ENCODE results near the gene SLC41A3. TPM values are rescaled to one million over a fixed set of nuclear protein-coding genes. Genes with fewer than 3 reads are reported as not detected.
"Not testable (repeated sequence)": the region's sequence is repeated elsewhere in the genome, so short reads cannot be mapped to it uniquely, and the experiment has no call there.

Gene SLC41A3
- total RNA-seq, 1 donor from 2014 or later, result 98.2 TPM

DNA sequence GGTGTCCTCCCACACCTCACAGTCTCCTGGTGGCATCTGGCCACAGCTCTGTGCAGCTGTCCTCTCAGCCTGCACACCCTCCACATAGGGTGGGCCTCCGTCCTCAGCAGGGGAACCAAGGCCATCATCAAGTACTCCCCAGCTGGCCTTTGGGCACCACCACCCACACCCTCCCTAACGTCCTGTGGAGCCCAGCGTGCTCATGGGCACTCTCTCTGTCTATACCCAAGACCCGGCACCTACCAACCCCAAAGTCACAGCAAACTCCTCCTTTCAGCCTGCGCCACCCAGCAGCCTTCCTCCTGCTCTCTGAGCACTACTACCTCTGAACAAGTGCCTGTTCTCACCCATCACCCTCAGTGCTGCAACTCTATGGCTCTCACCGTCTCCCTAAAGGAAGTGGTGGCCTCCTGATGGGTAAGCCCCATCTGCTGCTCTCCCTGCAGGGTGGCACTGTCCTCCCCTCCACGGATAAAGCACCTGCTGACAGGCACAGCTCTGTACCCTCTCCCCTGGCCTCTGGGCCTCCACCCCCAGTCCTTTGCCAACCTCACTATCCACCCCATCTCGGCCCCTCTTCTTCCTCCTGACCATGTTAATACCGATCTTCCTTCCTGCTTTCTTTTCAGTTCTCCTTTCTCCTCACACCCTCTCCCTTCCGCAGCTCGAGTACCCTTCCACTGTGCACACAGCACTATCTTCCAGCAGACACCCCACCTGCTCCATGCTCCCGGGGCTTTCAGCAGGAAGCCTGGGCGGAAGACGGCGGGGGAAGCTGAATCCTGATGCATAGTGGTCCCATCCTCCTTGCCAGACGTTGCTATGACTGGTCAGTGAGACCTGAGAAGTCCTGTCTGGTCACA, 31.5 kb downstream of the SLC41A3 start:
- DNase-seq, result no peak

- DNase-seq, result no peak
Observed at GRCh38 chr3:126051741-126052140, 32.2 kb downstream of the SLC41A3 start.

GRCh38 chr3:126051234-126051633, 32.7 kb downstream of the SLC41A3 start:
- DNase-seq, result no peak

DNA sequence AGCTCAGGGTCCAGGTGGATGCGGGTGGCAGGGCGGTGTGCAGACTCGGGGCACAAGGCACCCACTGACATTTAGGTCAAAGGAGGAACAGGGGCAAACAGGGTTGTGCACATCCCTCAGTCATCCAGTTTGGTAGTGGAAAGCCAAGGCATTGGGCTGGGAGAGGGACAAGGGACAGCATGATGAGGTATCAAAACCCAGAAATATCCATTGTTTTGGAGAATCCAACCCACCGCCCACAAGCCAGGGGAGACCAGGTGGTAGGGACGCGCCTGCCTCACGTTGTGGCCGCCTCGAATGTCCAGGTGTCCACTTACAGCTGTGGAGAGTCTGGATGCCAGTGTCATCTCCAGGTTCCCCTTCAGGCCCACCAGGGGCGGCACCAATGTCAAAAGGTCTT, 33.3 kb downstream of the SLC41A3 start:
- DNase-seq, result no peak

DNA sequence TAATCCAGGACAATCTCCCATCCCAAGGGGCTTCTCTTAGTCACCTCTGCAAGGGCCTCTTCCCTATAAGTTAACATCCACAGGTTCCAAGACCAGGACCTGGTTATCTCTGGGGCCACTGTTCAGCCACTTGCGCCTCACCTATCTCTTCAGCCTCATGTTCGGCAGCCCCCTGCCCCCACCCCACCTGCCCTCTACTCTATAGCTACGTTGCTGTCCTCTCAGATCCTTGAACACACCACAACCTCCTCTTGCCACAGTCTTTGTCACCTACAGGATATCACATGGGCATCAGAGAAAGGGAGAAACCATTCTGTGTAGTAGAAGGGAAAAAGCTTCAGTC, 33.9 kb downstream of the SLC41A3 start:
- DNase-seq, result no peak

DNA sequence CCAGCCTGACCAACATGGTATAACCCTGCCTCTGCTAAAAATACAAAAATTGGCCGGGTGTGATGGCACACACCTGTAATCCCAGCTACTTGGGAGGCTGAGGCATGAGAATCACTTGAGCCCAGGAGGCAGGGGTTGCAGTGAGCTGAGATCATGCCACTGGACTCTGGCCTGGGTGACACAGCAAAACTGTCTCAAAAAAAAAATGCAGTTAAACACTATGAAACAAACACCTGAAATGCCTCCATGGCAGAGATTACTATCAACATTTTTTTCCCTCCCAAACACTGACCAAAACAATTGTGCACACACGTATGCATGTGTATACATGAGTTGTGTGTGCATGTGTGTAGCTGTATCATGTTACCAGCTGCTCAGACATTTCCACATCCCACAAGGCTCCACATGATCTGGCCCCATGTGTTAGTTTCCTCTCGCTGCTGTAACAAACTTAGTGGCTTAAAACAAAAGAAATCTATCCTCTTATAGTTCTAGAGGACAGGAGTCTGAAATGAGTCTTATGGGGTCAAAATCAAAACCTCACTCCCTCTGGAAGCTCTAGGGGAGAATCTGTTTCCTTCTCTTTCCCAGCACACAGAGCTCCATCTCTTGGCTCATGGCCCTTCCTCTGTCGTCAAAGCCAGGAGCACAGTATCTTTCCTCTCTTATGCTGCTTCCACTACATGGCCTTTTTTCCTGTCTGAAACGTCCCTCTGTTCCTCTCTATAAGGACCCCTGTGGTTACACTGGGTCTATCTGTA, 34.5 kb downstream of the SLC41A3 start:
- no peak for DNase-seq

DNA sequence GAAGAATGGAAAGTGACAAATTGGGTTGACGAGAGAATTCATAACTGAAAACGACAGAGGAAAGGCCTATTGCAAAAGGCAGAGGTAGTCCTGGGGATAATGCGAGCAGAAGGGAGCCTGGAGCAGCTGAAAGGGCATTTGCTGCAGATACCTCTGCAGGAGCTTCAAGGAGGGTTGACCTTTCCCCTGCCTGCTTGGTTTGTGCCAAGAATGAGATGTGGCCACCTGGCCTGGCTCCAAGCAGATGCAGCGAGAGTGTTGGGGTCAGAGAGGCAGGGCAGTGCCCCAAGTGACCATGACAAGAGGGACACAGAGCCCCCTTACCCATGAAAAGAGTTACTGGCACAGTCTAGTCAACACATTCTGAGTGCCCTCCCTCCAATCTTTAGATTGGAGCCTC, 43.5 kb downstream of the SLC41A3 start:
- no peak for DNase-seq

GRCh38 chr3:126039870-126040269, 44.1 kb downstream of the SLC41A3 start:
- DNase-seq, result no peak

DNA sequence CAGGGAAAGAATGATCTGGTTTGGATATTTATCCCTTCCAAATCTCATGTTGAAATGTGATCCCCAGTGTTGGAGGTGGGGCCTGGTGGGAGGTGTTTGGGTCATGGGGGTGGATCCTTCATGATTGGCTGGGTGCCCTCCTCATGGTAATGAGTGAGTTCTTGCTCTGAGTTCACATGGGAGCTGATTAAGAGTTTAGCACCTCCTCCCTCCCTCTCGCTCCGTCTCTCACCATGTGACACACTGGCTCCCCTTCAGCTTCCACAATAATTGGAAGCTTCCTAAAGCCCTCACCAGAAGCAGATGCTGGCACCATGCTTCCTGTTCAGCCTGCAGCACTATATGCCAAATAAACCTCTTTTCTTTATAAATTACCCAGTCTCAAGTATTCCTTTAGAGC, 45.1 kb downstream of the SLC41A3 start:
- DNase-seq, result not testable (repeated sequence)

DNA sequence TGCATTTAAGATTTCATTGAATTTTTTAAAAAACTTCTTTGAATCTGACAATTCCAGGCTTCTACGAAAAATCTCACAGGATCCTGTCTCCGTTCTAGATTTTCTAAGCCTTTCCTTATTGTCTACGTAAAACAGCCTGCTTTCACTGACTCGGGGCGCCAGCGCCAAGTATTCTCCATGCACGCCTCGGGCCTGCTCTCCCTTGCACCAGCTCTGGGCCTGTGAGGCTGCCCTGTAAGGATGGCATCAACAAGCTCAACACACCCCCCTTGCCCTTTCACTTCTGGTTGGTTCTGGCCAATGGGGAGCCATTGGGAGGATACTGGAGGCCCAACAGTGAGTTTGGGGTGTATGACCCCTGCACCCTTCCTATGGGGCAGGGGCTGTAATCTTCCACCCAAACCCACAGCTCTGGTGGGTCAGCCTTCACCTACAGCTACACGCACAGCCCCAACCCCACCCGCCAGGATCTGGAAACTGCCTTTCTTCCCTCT, 47.8 kb downstream of the SLC41A3 start:
- no peak for DNase-seq

DNA sequence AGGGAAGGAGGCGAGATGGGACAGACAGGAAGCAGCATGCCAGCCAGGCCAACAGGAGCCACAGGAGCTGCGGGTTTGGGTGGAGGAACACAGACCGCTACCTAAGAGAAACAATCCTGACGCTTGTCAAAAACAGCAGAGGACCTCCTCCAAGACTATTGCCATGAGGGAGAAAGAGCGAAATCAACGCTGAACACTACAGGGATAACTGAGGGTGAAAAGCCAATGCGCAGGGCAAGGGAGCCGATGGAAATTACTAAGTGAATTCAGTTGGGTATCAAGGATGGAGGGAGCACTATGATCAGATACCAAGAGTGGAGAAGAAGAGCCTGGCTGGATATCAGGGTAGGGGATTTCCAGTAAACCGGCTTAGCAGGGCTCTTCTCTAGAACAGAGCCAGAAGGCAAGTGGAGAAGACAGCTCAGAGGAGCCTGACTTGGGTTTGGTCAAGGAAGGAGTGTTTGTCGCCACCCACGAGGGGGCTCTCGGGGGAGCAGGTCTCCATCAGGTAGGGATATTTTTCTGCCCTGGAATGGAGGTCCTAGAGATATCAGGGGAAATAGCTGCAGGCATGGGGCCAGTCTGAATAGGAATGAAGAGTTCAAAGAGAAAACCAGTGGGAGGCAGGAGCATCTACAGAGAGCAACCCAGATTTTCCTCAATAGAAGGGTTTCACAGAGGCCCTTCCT, 48.4 kb downstream of the SLC41A3 start:
- no peak for DNase-seq

- no peak for DNase-seq
Observed at GRCh38 chr3:126034481-126035361, 49.2 kb downstream of the SLC41A3 start.

- no peak for DNase-seq
Observed at GRCh38 chr3:126033765-126034164, 50.2 kb downstream of the SLC41A3 start.

DNA sequence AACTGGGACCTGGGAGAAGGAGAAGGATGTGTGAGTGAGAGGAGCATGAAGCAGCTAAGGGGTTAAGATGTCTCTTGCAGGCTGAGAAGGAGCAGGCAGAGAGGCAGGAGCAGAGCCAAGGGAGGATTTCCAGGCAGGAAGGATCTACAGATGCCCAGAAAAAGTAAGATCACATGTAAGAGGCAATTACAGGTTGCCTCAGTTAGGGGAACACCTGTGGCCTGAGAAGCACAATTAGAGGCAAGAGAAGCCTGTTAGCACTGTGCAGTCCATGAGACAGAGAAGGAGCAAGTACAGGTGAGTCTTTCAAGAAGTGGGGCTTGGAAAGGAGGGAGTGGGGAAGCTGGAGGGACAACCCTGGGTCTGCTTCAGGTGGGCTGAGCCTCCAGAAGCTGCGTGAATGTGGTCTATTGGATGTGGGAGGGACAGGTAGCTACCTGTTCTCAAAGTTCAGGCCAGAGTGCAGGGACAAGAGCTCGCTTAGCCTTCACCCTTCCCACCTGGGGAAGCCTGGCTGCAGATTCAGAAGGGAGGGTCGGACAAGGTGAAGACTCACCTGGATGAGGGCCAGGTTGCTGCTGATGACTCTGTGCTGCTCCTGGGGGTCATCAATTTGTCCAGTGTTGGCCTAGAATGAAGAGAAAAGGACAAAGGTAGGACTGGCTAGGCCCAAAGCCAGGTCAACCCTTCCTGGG, 50.7 kb downstream of the SLC41A3 start:
- DNase-seq, result no peak

DNA sequence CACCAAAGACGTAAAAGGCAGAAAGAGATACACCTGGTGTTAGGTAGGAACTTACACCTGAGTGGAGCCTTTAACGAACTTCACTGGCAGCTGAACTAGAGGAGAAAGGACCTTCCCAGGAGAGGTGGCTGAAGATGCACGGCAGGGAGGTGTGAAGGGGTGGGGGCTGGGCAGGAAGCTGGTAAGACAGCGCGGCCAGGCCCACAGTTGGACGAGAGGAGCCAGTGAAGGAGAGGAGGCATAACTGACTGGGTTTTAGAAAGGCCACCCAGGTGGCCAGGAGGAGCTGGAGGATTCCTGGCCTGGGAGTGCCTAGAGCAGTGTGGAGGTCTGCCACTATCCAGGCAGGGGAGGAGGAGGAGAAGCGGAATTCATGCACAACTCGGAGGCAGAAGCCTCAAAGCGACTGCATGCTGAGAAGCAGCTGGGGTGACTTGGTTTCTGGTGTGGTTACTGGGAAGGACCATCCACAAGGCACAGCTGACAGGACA, 51.9 kb downstream of the SLC41A3 start:
- no peak for DNase-seq

DNA sequence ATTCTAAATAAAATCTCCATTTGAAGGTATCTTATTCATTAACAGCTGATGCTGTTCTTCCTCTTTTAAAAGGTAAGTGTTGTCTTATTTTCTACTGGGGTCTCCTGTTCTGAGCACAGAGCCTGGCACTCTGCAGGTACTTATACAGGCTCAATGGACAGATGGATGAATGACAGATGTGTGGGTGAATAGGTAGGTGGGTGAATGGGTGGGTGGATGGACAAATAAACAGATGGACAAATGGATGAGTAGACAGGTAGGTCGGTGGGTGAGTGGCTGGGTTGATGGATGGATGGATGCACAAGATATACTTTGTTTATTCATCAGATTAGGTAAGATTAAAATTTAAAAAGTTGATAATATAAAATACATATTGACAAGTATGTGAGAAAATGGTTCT, 53.5 kb downstream of the SLC41A3 start:
- no peak for DNase-seq

DNA sequence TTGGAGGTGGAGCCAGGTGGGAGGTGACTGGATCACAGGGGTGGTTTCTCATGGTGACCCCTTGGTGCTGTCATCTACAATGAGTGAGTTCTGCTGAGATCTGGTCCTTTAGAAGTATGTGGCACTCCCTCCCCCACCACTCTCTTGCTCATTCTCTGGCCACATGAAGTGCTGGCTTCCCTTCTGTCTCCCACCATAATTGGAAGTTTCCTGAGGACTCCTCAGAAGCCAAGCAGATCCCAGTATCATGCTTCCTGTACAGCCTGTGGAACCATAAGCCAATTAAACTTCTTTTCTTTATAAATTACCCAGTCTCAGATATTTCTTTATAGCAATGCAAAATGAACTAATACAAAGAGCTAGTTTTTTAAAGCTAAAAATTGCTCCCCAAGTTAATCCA, 54.7 kb downstream of the SLC41A3 start:
- DNase-seq, result no peak

DNA sequence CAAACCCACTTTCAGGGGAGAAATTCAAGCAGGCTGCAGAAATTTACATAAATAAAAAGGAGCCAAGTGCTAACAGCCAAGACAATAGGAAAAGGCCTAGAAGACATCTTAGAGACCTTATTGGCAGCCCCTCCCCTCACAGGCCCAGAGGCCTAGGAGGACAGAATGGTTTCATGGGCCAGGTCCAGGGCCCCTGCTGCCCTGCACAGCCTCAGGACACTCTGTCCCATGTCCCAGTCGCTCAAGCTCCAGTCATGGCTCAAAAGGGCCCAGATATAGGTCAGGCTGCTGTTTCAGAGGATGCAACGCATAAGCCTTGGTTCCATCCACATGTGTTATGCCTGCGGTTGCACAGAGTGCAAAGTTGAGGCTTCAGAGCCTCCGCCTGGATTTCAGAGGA, 55.8 kb downstream of the SLC41A3 start:
- no peak for DNase-seq

DNA sequence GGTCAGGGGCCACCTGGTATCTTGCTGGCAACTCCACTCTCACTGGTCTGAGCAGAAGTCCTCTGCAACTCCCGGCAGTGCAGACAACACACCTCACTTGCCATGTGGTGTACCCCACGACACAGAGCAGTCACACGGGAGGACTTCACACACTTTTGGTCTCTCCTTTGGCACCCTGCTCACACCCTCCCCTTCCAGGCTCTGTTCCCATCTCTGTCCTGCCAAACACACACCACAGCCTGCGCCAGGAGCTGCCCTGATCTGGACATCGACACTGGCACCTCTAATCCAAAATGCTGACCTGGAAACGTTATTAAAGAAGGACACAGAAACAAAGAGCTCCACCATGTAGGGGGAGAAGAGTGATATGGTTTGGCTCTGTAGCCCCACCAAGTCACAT, 57.2 kb downstream of the SLC41A3 start:
- no peak for DNase-seq

- DNase-seq, result no peak
Observed at GRCh38 chr3:126026277-126026751, 57.6 kb downstream of the SLC41A3 start.

- no peak for DNase-seq
Observed at GRCh38 chr3:126025862-126026261, 58.1 kb downstream of the SLC41A3 start.

All from dermis blood vessel endothelial cell (primary cell).